Osteoblast (primary cell): ENCODE results near the gene FAM117A. TPM values are rescaled to one million over a fixed set of nuclear protein-coding genes. Genes with fewer than 3 reads are reported as not detected.

ENCODE experiments used
- DNase-seq: peaks from one replicate; pipeline ENCODE4 v3.0.0; 2011; ENCODE audit warnings: low spot score, mixed read lengths; ENCODE audit not compliant: insufficient read length; ENCODE audit errors: missing footprints
- H2AFZ ChIP-seq: 2 replicates; pipeline ENCODE4 v1.6.0; 2011; ENCODE audit warnings: mild to moderate bottlenecking, low read length
- H3K27ac ChIP-seq: 2 replicates; pipeline ENCODE4 v1.5.1; 2011; ENCODE audit warnings: mild to moderate bottlenecking, low read depth, low read length, moderate library complexity
- H3K27me3 ChIP-seq: 2 replicates; pipeline ENCODE4 v1.6.0; 2012; ENCODE audit warnings: mild to moderate bottlenecking, control low read depth, inconsistent platforms, low read length, moderate library complexity; ENCODE audit not compliant: insufficient read depth
- H3K36me3 ChIP-seq: 2 replicates; pipeline ENCODE4 v1.5.1; 2011; ENCODE audit warnings: mild to moderate bottlenecking, low read length, control low read depth, moderate library complexity; ENCODE audit not compliant: insufficient read depth
- H3K4me1 ChIP-seq: 2 replicates; pipeline ENCODE4 v1.5.1; 2011; ENCODE audit warnings: mild to moderate bottlenecking, low read length, control low read depth, moderate library complexity; ENCODE audit not compliant: insufficient read depth
- H3K4me2 ChIP-seq: 2 replicates; pipeline ENCODE4 v1.6.0; 2011; ENCODE audit warnings: mild to moderate bottlenecking, low read length; ENCODE audit not compliant: insufficient read depth
- H3K4me3 ChIP-seq: fragments of 200-600 bp; sonication (generic); 3 replicates; pipeline ENCODE4 v1.5.1; 2012; ENCODE audit warnings: mild to moderate bottlenecking, low read length, inconsistent platforms; ENCODE audit not compliant: insufficient read depth
- H3K79me2 ChIP-seq: 2 replicates; pipeline ENCODE4 v1.6.0; 2012; ENCODE audit warnings: mild to moderate bottlenecking, low read length, control low read depth, inconsistent platforms; ENCODE audit not compliant: insufficient read depth
- H3K9me3 ChIP-seq: 2 replicates; pipeline ENCODE4 v1.5.1; 2011; ENCODE audit warnings: low read depth, low read length, control low read depth
- H4K20me1 ChIP-seq: 2 replicates; pipeline ENCODE4 v1.6.0; 2012; ENCODE audit warnings: mild to moderate bottlenecking, low read length, control low read depth; ENCODE audit not compliant: insufficient read depth
- CTCF ChIP-seq: IDR thresholded peaks from 2 replicates; pipeline ENCODE4 v1.5.1; 2011; ENCODE audit warnings: mild to moderate bottlenecking, low read depth, low read length, moderate library complexity; ENCODE audit errors: extremely low read depth
- total RNA-seq: library from RNA; depleted of rRNA; stranded (reverse); fragments of >200 nt; gene quantifications from 2 replicates; pipeline ENCODE4 v1.2.3, GENCODE V29; 2012

The FAM117A gene
- total RNA-seq, 1 donor: 8.7 TPM

GRCh38 chr17:49757151-49757777, 6.7 kb downstream of the FAM117A start:
- H3K4me1 ChIP-seq: peaks cover 3% of the 10 kb centered on the region
- H3K4me3 ChIP-seq: no peak overlapping the region
- no peak overlapping the region for H3K4me2 ChIP-seq
- H3K27ac ChIP-seq: no peak overlapping the region
- H3K36me3 ChIP-seq: no peaks in the 10 kb centered on the region
- no peak overlapping the region for H2AFZ ChIP-seq
- no peak for DNase-seq
- H4K20me1 ChIP-seq: peaks cover 5% of the 10 kb centered on the region
- peaks cover 6% of the 10 kb centered on the region for H3K79me2 ChIP-seq
- H3K27me3 ChIP-seq: peaks cover 5% of the 10 kb centered on the region
- no peak for TF ChIP-seq CTCF
- no peaks in the 10 kb centered on the region for H3K9me3 ChIP-seq

DNA sequence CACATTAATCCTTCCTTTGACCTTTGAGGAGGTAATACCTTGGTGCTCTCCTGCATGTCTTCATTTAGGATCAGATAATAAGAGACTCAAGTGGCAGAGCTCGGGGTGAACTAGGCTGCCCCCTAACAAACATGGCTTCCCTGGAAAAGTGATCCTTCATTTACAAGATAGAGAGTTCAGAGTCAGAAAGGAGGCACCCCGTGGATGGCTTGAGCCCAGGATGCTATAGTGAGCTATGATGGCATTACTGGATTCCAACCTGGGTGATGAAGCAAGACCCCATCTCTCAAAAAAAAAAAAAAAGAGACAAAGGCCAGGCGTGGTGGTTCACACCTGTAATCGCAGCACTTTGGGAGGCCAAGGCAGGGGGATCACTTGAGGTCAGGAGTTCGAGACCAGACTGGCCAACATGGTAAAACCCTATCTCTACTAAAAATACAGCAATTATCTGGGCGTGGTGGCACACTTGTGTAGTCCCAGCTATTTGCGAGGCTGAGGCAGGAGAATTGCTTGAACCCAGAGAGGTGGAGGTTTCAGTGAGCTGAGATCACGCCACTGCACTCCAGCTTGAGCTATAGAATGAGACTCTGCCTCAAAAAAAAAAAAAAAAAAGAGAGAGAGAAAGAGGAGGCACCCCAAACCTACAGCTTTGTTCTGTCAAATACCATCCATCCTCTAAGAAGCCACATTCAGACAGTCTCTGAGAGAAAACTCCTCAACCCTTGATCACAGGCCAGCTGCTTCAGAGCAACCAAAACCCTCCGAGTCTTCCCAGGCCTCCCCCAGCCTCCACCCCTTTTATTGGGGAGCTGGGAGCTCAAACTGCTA, 7.4 kb downstream of the FAM117A start:
- H3K27ac ChIP-seq: no peak overlapping the region
- no peaks in the 10 kb centered on the region for H3K4me1 ChIP-seq
- no peaks in the 10 kb centered on the region for H3K9me3 ChIP-seq
- H3K36me3 ChIP-seq: no peaks in the 10 kb centered on the region
- H4K20me1 ChIP-seq: peaks cover 4% of the 10 kb centered on the region
- no peak for DNase-seq
- peaks cover 6% of the 10 kb centered on the region for H3K79me2 ChIP-seq
- H3K27me3 ChIP-seq: no peaks in the 10 kb centered on the region
- no peak overlapping the region for H2AFZ ChIP-seq
- no peak for TF ChIP-seq CTCF
- no peak overlapping the region for H3K4me3 ChIP-seq
- no peak overlapping the region for H3K4me2 ChIP-seq

- Histone ChIP-seq H3K4me3 (no peak overlapping the region), H3K79me2 (peaks cover 3% of the 10 kb centered on the region), H3K27ac (no peak overlapping the region), H3K4me2 (no peak overlapping the region), H3K27me3 (no peaks in the 10 kb centered on the region), H2AFZ (no peak overlapping the region), H3K36me3 (no peaks in the 10 kb centered on the region), H3K4me1 (no peaks in the 10 kb centered on the region), H4K20me1 (peaks cover 4% of the 10 kb centered on the region), H3K9me3 (no peaks in the 10 kb centered on the region)
- no peak for TF ChIP-seq CTCF
- no peak for DNase-seq
Measured at GRCh38 chr17:49755663-49756283, 8.2 kb downstream of the FAM117A start.

- H3K27ac ChIP-seq: no peak overlapping the region
- no peaks in the 10 kb centered on the region for H3K36me3 ChIP-seq
- TF ChIP-seq CTCF: no peak
- H4K20me1 ChIP-seq: peaks cover 3% of the 10 kb centered on the region
- H3K79me2 ChIP-seq: no peaks in the 10 kb centered on the region
- H3K4me1 ChIP-seq: no peaks in the 10 kb centered on the region
- H3K27me3 ChIP-seq: no peaks in the 10 kb centered on the region
- no peak overlapping the region for H3K4me3 ChIP-seq
- DNase-seq: no peak
- no peaks in the 10 kb centered on the region for H3K9me3 ChIP-seq
- H3K4me2 ChIP-seq: no peak overlapping the region
- no peak overlapping the region for H2AFZ ChIP-seq
Measured at GRCh38 chr17:49753959-49754391, 10.0 kb downstream of the FAM117A start.
